ENCODE data around the gene MSX1.

The MSX1 gene

GRCh38 chr4:4857001-4857808, 2.3 kb upstream of the MSX1 start:
- no peak for DNase-seq (ENCODE audit: extremely low read depth in 1 of 2, low read depth in 1 of 2)

GRCh38 chr4:4857809-4858508, 1.5 kb upstream of the MSX1 start:
- DNase-seq (ENCODE audit: extremely low read depth in 1 of 2, low read depth in 1 of 2): no peak

- DNase-seq (ENCODE audit: extremely low read depth in 1 of 2, low read depth in 1 of 2): no peak
Measured at GRCh38 chr4:4858527-4859324, 739 bp upstream of the MSX1 start.

- DNase-seq (ENCODE audit: extremely low read depth in 1 of 2, low read depth in 1 of 2): no peak
Measured at GRCh38 chr4:4859799-4860599, 534 bp downstream of the MSX1 start.

- no peak for DNase-seq (ENCODE audit: extremely low read depth in 1 of 2, low read depth in 1 of 2)
Measured at GRCh38 chr4:4860600-4861389, 1.3 kb downstream of the MSX1 start.

GRCh38 chr4:4861390-4862018, 2.0 kb downstream of the MSX1 start:
- no peak for DNase-seq (ENCODE audit: extremely low read depth in 1 of 2, low read depth in 1 of 2)

- DNase-seq (ENCODE audit: extremely low read depth in 1 of 2, low read depth in 1 of 2): no peak
Measured at GRCh38 chr4:4862071-4862551, 2.6 kb downstream of the MSX1 start.

GRCh38 chr4:4862665-4863482, 3.4 kb downstream of the MSX1 start:
- no peak for DNase-seq (ENCODE audit: extremely low read depth in 1 of 2, low read depth in 1 of 2)

GRCh38 chr4:4864443-4864939, 5.0 kb downstream of the MSX1 start:
- DNase-seq (ENCODE audit: extremely low read depth in 1 of 2, low read depth in 1 of 2): no peak

GRCh38 chr4:4864940-4865704, 5.7 kb downstream of the MSX1 start:
- no peak for DNase-seq (ENCODE audit: extremely low read depth in 1 of 2, low read depth in 1 of 2)

GRCh38 chr4:4865705-4866123, 6.2 kb downstream of the MSX1 start:
- DNase-seq (ENCODE audit: extremely low read depth in 1 of 2, low read depth in 1 of 2): no peak

- DNase-seq (ENCODE audit: extremely low read depth in 1 of 2, low read depth in 1 of 2): no peak
Measured at GRCh38 chr4:4866124-4866865, 6.8 kb downstream of the MSX1 start.

GRCh38 chr4:4866866-4867374, 7.5 kb downstream of the MSX1 start:
- no peak for DNase-seq (ENCODE audit: extremely low read depth in 1 of 2, low read depth in 1 of 2)

- no peak for DNase-seq (ENCODE audit: extremely low read depth in 1 of 2, low read depth in 1 of 2)
Measured at GRCh38 chr4:4867375-4868039, 8.0 kb downstream of the MSX1 start.

GRCh38 chr4:4868040-4868757, 8.7 kb downstream of the MSX1 start:
- DNase-seq (ENCODE audit: extremely low read depth in 1 of 2, low read depth in 1 of 2): no peak
